Measurements from ENCODE around the gene SLC22A25.
A peak's percentile ranks its signal among the peaks of the same experiment; 100 is the strongest.
"Not testable (repeated sequence)": the region's sequence is repeated elsewhere in the genome, so short reads cannot be mapped to it uniquely, and the experiment has no call there.

SLC22A25 gene

DNA sequence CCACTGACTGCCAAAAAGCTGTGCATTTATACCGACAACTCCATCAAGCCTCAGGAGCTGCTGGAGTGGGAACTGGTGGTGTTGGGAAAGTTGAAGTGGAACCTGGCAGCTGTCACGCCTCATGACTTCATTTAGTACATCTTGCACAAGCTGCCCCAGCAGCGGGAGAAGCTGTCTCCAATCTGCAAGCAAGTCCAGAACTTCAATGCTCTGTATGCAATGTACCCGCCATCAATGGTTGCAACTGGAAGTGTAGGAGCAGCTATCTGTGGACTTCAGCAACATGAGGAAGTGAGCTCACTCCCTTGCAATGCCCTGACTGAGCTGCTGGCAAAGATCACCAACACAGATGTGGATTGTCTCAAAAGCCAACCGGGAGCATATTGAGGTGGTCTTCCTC, at the start of gene SLC22A25:
Gene SLC22A25 (minus strand): TSS at position 67 of the 400 bp plus-strand sequence. CDS start 13,947 bp downstream, outside the sequence.
- DNase-seq, result no peak

DNA sequence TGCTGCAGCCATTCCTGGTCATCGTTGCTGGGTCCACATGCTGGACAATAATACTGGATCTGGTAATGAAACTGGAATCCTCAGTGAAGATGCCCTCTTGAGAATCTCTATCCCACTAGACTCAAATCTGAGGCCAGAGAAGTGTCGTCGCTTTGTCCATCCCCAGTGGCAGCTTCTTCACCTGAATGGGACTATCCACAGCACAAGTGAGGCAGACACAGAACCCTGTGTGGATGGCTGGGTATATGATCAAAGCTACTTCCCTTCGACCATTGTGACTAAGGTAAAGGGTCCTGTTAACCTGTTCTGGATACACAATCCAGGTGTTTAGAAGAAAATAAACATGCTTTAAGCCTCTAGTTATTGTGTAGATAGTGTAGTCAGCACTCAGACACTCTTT, 46.9 kb upstream of the SLC22A25 start:
- DNase-seq, result no peak

DNA sequence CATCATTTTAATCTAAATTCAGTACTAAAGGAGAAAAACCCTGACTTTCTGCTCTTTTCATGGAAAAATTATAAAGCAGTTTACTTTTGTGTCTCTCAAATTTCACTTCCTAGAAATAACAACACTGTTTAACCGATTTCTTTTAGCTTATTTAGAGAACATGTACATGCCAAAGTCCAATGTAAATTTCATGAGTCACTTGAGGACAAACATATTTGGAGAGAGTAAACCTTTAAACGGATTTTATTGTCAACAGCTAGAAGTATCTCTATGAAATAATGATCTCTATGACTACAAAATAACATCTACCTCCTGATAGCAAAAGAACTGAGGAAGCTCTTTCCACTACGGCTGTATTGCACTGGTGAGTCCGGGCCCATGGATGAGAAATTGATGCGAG, 46.3 kb upstream of the SLC22A25 start:
- no peak for DNase-seq

DNA sequence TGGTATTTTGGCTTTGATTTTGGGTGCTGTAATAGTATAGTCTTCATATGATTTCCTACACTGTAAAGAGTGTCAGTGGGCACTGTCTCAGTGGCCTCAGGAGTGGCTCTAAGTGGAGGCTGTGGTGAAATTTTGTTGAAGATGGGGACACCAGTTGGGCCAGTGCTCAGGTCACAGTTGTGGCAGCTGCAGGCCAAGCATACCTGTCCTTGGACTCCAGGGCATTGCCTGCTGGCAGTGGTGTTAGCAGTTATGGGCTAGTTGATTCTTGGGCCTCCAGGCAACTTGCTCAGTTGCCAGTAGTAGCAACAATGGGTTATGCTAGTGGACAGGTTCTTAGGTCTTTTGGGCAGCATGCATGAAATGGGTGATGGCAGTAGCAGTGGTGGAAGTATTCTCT, 39.2 kb upstream of the SLC22A25 start:
- DNase-seq, result no peak

DNA sequence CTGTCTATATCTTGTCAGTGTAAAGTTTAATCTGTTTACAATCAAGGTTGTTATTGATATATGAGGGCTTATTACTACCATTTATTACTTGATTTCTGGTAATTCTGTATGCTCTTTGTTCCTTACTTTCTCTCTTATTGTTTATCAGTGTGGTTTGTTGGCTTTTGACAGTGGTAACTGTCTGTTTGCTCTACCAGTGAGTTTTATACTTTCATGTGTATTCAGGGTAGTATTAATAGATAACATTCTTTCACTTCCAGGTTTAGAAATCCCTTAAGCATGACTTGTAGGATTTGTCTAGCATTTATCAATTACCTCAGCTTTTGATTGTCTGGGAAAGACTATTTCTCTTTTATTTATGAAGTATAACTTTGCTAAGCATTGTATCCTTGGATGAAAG, 37.5 kb upstream of the SLC22A25 start:
- DNase-seq, result no peak

DNA sequence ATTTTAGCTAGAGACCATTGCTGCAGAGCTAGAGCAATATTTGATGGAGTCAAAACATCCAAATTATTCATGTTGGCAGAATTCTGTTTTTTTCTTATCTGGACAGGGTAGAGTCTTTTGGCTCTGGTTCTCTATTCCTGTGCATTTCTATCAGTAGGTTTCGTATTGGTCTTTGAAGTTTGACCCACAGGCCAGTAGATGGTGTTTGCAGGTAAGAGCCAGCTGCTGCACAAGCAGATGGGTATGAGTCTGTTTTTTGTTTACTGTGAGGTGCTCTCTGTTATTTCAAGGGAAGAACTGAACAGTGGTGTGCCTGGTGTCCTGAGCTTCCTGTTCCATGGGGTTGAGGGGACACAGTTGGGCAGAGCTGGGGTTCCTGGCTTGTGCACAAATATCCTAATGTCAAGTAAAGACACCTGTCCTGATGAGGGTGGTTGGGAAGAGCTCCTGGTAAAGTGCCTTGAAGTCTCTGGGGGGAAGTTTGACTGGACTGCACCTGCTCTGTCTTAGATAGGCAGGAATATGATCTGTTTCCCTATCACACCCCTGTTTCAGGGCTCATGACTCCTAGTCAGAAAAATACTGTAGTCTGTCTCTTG, 34.0 kb upstream of the SLC22A25 start:
- DNase-seq, result peak; percentile 26

DNA sequence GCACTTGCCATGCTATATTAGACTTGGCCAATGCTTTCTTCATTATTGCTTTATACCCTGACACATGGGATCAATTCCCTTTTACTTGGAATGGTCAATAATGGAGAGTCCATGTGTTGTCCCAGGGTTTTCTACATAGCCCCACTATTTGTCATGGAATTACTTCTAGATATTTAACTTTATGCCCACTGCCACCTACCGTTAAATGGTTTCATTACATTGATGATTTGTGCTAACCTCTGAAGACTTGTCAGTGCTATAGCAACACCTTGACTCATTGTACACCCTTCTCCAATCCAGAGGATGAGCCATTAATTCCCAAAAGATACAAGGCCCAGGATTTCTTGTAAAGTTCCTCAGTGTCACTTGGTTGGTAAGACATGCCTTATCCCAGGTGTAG, 31.4 kb upstream of the SLC22A25 start:
- DNase-seq, result no peak

DNA sequence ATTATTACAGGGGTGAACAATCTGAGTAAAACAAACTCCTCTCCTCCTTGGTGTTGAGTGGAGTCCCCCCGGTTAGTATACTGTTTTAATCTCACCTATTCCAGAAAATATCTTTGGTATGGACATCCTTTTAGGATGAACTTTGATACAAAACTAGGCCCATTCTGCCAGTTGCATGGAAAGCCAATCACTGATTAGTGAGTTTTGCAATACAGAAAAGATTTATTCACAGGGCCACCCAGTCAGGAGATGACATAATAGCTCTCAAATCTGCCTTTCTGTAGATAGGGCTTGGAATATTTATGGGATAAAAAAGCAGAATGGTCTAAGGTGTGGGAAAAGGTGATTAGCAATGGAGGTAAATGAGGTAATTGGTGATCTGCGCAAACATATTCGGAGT, 30.3 kb upstream of the SLC22A25 start:
- DNase-seq, result no peak

DNA sequence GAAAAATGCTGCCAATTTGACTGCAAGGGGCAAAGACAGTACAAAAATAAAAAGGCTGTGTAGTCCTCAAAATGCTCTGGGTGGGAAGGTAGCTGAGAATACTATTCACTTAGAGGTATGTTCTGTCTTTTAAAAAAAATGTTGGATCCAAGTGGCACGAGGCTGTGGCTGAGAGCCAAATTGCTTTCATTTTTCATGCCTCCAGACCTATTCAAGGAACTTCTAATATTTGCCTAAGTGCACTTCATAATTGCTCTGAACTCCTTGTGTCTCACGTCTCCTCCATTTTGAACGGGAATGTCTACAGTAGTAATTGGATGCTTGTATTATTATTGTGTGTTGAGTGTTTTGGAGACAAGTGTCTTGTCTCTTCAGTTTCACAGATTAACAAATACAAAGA, 19.1 kb upstream of the SLC22A25 start:
- DNase-seq, result no peak

DNA sequence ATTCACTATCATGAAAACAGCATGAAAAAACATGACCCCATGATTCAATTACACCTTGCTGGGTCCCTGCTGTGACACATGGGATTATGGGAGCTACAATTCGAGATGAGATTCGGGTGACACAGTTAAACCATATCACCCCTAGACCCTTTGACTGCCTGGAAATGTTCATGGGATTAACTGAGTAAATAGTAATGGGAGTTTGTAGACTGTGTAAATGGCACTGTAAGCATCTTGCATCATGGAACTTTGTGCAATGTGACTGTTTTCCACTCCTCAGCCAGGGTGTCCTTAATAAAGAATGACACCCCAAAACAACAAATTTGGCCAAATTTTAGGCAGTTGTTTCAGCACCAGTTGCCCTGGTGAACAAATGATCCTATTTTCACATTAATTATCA, 7.9 kb upstream of the SLC22A25 start:
- no peak for DNase-seq

DNA sequence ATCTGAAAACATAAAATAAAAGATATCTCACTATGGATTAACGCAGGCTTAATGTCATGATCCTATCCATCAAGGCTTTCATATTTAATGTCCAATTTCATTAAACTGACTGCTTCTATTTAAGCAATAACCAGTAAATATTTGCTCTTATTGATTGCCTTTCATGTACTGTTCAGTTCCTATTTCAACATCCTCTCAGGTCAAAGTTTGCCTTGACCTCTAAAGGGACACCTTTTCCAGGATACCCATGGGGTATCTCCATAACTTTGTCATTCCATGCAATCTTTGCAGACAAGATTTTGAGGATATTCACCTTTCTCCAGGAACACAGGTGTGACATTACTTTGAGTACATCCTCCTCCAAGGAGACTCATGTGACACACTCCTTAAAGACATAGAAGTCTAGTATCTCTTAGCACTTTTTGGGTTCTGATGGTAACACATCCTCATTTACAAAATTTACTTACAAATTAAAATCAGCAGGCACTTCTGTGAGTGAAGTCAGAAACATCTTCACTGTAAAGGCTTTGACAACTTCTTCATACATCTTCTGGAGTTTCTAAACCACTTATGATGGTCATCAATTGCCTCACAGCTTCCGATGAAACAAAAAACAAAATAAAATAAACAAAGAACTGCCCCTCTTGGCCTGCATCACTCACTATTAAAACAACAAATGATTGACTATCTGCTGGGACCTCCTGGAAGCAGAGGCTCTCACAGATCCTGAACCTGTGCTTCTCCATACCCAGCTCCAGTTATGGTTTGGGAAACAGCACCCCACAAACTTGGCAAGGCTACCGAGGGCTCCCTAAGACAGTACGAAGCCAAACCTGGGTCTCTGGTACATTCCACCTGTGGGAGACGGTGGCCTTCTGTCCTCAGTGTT, 7.0 kb upstream of the SLC22A25 start:
- DNase-seq, result no peak

DNA sequence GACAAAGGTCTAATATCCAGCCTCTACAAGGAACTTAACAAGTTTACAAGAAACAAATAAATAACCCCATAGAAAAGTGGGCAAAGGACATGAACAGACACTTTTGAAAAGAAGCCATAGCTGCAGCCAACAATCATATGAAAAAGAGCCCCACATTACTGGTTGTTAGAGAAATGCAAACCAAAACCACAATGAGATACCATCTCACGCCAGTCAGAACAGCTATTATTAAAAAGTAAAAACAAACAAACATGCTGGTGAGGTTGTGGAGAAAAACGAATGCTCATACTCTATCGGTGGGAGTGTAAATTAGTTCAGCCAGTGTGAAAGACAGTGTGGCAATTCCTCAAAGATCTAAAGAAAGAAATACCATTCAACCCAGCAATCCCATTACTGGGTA, 5.6 kb upstream of the SLC22A25 start:
- DNase-seq, result no peak

DNA sequence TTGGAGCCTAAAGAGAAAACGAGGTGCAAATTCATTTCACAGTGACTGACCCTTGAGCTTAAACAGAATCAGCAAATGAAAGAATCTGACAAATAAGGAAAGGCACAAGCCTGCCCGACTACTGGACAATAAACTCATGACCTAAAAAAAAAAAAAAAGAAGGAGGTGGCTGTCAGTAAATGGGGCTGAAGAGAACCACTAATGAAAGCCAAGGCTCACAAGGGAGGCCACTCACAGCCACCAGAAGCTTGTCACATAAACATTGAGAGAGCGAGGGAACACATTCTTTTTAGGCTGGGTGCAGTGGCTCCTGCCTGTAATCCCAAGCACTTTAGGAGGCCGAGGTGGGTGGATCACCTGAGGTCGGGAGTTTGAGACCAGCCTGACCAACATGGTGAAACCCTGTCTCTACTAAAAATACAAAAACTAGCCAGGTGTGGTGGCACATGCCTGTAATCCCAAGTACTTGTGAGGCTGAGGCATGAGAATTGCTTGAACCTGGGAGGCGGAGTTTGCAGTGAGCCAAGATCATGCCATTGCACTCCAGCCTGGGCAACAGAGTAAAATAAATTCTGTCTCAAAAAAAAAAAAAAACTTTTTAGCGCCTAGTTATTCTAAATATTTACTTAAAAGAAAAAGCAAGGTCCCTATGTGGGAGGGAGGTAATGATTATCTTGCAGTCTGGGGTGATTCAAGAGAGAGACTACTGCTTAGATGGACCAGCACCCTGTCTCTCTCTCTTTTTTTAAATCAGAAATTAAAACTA, 4.0 kb upstream of the SLC22A25 start:
- DNase-seq, result not testable (repeated sequence)

DNA sequence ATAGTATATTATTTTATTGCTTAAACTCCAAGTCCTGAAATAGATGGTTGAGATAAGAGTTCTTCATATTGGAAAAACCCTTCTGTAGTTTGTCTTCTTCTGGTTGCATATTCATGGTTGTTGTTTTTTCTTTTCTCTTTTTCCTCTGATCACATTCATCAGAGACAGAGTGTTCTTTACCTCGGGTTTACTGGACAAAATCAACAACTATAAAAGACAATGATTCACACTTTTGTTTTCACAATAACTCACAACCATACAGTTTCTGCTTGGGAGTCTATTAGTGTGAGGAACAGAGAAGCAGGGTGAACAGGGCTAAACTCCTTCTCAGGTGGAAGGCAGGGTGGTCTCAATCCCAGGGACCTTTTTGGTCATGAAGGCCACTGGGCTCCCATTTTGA, 2.6 kb upstream of the SLC22A25 start:
- no peak for DNase-seq

DNA sequence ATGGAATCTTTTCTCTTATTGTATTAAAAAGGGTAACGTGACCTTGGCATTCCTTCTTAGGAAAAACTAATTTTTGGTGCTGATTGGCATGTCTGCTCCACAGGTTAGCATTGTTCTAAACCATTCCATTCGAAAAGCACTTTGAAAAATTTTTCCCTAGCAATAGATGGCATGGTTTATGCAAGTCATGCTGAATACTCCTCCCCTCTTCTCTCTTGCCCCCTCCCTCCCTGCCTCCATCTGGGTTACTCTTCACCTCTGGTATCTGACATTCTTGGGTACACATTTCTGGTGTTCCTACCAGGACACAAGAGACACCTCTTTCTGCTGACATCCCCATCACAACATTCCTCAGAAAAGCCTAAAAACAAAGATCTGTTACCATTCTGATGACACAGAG, 1.5 kb upstream of the SLC22A25 start:
- DNase-seq, result no peak

DNA sequence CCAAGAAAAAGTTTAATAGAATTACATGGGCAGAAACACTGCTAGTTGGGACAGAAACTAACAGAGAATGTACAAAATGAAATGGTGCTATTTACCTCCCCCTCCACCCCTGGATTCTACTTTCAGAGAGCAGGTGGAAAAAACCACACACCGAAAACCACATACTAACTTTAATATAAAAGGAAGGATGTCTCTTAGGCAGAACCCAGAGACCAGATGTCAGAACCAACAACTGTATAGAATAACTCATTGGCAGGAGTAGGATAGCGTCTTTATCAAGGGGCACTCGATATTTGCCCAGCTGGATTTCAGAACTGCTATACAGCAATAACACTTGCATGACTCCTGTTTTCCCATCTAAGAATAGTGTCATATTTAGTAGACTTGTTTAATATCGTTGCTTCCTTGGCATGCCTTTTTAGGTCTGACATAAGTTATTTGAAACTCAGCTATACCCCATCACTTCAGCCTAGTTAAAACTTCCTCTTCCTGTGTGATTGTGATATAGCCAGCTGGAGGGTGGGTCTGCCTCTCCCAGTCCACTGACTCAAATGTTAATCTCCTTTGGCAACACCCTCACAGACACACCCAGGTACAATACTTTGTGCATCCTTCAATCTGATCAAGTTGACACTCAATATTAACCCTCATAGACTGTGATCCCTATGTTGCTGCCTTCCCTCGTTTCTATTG, 1.2 kb downstream of the SLC22A25 start:
- DNase-seq, result no peak

DNA sequence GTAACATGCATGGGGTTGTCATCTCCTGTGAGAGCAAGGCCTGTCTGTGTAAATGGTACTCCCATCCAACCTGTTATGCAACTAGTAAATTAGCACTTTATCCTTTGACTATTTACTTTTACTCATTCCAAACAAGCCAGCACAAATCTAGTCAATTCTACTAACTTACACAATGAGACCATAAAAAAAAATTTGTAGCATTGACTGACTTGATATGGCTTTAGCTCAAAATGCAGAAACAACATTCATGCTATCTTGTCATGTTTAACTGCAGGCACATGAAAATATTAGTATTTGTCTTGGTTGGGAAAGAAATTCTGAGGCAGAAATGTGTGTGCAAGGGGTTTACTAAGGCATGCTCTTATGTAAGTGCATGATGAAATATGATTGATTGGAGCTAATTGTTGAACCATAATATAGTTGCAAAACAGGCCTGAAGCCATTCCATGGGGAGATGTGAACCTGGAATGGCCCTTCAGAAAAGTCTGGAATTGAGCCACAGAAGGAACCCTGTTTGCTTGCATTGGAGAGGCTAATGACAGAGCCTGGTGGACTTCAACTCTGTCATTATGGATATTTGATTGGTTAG, 2.5 kb downstream of the SLC22A25 start:
- no peak for DNase-seq

DNA sequence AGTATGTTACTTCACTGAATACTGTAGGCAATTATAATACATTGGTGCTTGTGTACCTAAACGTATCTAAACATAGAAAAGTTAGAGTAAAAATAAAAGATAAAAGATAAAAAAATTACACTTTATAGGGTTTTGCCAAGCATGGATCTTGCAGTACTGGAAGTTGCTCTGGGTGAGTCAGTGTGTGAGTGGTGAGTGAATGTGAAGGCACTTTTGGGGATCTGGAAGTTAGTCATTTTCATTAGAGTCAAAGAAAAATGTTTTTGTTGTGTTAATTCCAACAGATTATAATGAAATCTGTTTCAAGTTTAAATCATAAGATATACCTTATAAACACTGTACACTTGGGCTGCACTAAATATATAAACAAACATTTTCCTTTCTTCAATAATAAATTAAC, 3.3 kb downstream of the SLC22A25 start:
- no peak for DNase-seq

DNA sequence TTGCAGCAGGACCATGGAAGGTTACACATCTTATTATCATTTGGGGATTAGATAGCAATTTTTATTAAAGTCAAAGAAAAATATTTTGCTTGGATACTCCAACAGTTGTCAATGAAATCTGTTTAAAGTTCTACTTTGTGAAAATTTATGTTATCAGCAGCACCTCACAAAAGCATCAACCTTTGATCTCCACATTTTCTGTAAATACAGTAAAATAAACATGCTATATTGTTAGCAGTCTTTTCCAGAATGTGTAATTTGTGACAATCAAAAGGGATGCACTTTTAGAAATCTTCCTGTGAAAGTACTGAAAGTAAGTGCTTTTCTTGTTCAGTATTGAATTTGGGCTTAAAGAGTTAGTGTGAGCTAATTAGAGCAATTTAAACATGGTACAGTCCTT, 4.1 kb downstream of the SLC22A25 start:
- DNase-seq, result no peak

DNA sequence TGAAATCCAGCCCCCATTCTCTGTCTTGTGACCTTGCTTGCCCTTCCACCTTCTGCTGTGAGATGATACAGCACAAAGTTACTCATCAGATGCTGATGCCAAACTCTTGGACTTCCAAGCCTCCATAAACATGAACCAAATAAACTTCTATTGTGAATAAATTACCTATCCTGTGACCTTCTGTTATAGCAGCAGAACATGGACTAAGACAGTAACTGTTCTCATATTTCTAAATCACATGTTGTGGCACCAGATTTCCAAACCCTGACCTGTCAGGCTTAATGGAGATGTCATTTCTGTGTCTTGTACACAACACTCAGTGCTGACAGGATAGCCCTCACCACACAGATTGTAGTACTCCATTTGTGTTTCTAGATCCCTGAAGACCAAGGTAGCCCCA, 6.0 kb downstream of the SLC22A25 start:
- DNase-seq, result no peak

DNA sequence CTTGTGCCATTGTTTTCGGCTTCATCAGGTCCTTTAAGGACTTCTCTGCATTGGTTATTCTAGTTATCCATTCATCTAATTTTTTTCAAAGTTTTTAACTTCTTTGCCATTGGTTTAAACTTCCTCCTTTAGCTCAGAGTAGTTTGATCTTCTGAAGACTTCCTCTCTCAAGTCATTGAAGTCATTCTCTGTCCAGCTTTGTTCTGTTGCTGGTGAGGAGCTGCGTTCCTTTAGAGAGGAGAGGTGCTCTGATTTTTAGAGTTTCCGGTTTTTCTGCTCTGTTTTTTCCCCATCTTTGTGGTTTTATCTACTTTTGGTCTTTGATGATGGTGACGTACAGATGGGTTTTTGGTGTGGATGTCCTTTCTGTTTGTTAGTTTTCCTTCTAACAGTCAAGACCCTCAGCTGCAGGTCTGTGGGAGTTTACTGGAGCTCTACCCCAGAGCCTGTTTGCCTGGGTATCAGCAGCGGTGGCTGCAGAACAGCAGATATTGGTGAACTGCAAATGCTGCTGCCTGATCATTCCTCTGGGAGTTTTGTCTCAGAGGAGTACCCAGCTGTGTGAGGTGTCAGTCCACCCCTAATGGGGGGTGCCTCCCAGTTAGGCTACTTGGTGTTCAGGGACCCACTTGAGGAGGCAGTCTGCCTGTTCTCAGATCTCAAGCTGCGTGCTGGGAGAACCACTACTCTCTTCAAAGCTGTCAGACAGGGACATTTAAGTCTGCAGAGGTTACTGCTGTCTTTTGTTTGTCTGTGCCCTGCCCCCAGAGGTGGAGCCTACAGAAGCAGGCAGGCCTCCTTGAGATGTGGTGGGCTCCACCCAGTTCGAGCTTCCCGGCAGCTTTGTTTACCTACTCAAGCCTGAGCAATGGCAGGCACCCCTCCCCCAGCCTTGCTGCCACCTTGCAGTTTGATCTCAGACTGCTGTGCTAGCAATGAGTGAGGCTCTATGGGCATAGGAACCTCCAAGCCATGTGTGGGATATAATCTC, 7.6 kb downstream of the SLC22A25 start:
- not testable (repeated sequence) for DNase-seq

DNA sequence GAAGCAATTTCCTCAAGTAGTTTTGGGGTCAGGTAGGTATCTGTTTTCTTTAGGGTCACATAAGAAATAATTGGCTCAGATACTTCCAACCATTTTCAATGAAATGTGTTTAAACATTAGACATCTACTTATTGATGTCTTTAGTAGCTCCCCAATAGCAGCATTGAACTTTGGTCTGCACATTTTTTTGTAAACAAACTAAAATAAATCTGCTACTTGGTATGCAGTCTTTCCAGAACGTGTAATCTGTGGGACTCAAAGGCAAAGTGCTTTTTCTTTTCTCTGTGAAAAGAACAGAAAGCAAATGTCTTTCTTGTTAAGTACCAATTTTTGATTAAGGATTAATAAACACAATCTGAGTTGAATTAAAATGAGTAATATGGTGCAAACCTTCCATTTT, 13.6 kb downstream of the SLC22A25 start:
- no peak for DNase-seq
